ELF-1 (cell line): Measurements from ENCODE around the gene ZNFX1.
A peak's percentile ranks its signal among the peaks of the same experiment; 100 is the strongest.

Experiments
- DNase-seq: peaks from one replicate; pipeline ENCODE4 v3.0.0-alpha.2; 2016; ENCODE audit warnings: low read depth, low spot score

Gene ZNFX1

GRCh38 chr20:49279677-49280462 lies 2.0 kb upstream of the ZNFX1 start:
- DNase-seq, result peak; percentile 39

- peak; percentile 41 for DNase-seq
These were observed 1.2 kb upstream of the ZNFX1 start for GRCh38 chr20:49278818-49279676.

- no peak for DNase-seq
These were observed 146 bp downstream of the ZNFX1 start for GRCh38 chr20:49277786-49278035.

GRCh38 chr20:49276961-49277785 lies 684 bp downstream of the ZNFX1 start:
- DNase-seq, result no peak

- DNase-seq, result no peak
These were observed 1.5 kb downstream of the ZNFX1 start for GRCh38 chr20:49276161-49276960.

GRCh38 chr20:49275636-49276035 lies 2.2 kb downstream of the ZNFX1 start:
- DNase-seq, result no peak

- no peak for DNase-seq
These were observed 2.6 kb downstream of the ZNFX1 start for GRCh38 chr20:49275216-49275615.

GRCh38 chr20:49273696-49274277 lies 4.1 kb downstream of the ZNFX1 start:
- no peak for DNase-seq

- no peak for DNase-seq
These were observed 5.2 kb downstream of the ZNFX1 start for GRCh38 chr20:49272654-49273053.

GRCh38 chr20:49270736-49271135 lies 7.1 kb downstream of the ZNFX1 start:
- DNase-seq, result no peak

GRCh38 chr20:49270177-49270576 lies 7.7 kb downstream of the ZNFX1 start:
- DNase-seq, result no peak

- no peak for DNase-seq
These were observed 9.1 kb downstream of the ZNFX1 start for GRCh38 chr20:49268600-49269365.

- no peak for DNase-seq
These were observed 10.5 kb downstream of the ZNFX1 start for GRCh38 chr20:49267327-49267726.

GRCh38 chr20:49262444-49262843 lies 15.4 kb downstream of the ZNFX1 start:
- no peak for DNase-seq

- no peak for DNase-seq
These were observed 16.7 kb downstream of the ZNFX1 start for GRCh38 chr20:49261173-49261572.

GRCh38 chr20:49260218-49260617 lies 17.6 kb downstream of the ZNFX1 start:
- no peak for DNase-seq

- DNase-seq, result no peak
These were observed 18.1 kb downstream of the ZNFX1 start for GRCh38 chr20:49259799-49260198.

- no peak for DNase-seq
These were observed 18.6 kb downstream of the ZNFX1 start for GRCh38 chr20:49259284-49259683.

GRCh38 chr20:49256261-49256660 lies 21.6 kb downstream of the ZNFX1 start:
- DNase-seq, result no peak
